Measurements from ENCODE around the gene UNC45B. TPM values are rescaled to one million over a fixed set of nuclear protein-coding genes. Genes with fewer than 3 reads are reported as not detected.

UNC45B gene
- polyA plus RNA-seq, 1 donor from 2014 or later, result not detected

- H3K4me3 ChIP-seq (ENCODE audit: low read length), result no peak overlapping the region
- TF ChIP-seq SMC3 (conservative IDR thresholded peaks at IDR 0.05; ENCODE audit: poor library complexity) (no peak), TAF1 (IDR thresholded peaks at IDR 0.05; ENCODE audit: low read depth) (no peak), CTCF (IDR thresholded peaks at IDR 0.05; ENCODE audit: poor library complexity, severe bottlenecking) (no peak), EZH2 (IDR thresholded peaks at IDR 0.05; ENCODE audit: borderline replicate concordance, insufficient read depth, low read length, poor library complexity, severe bottlenecking) (no peak), POLR2AphosphoS5 (IDR thresholded peaks at IDR 0.05) (no peak), RAD21 (conservative IDR thresholded peaks at IDR 0.05) (no peak), REST (IDR thresholded peaks at IDR 0.05; ENCODE audit: borderline replicate concordance) (no peak), MXI1 (conservative IDR thresholded peaks at IDR 0.05; ENCODE audit: poor library complexity, severe bottlenecking) (no peak), EP300 (conservative IDR thresholded peaks at IDR 0.05; ENCODE audit: poor library complexity, severe bottlenecking) (no peak)
- no peaks in the 10 kb centered on the region for H3K27me3 ChIP-seq (ENCODE audit: insufficient read depth, low read depth, low read length)
- H3K9me3 ChIP-seq (ENCODE audit: low read length), result no peaks in the 10 kb centered on the region
- no peak overlapping the region for H2AFZ ChIP-seq (ENCODE audit: low read depth, low read length)
- H3K36me3 ChIP-seq (ENCODE audit: insufficient read depth, low read length), result no peaks in the 10 kb centered on the region
- H3K27ac ChIP-seq (ENCODE audit: low read length), result no peak overlapping the region
- H3K9ac ChIP-seq (ENCODE audit: low read length), result no peak overlapping the region
- H3F3A ChIP-seq (ENCODE audit: insufficient read depth, low read length, poor library complexity, severe bottlenecking), result no peaks in the 10 kb centered on the region
- no peak overlapping the region for H3K4me2 ChIP-seq (ENCODE audit: low read length)
- no peaks in the 10 kb centered on the region for H3K9me2 ChIP-seq (ENCODE audit: insufficient read depth, low read length)
- no peaks in the 10 kb centered on the region for H3K79me2 ChIP-seq (replicated peaks; ENCODE audit: insufficient read depth, low read length)
- H4K20me1 ChIP-seq (ENCODE audit: insufficient read depth), result no peaks in the 10 kb centered on the region
Observed at GRCh38 chr17:35167666-35168065, 20.0 kb downstream of the UNC45B start.

- Histone ChIP-seq H3K27ac (ENCODE audit: low read length) (no peak overlapping the region), H2AFZ (ENCODE audit: low read depth, low read length) (no peak overlapping the region), H3K4me2 (ENCODE audit: low read length) (no peak overlapping the region), H3K36me3 (ENCODE audit: insufficient read depth, low read length) (no peaks in the 10 kb centered on the region), H4K20me1 (ENCODE audit: insufficient read depth) (no peaks in the 10 kb centered on the region), H3F3A (ENCODE audit: insufficient read depth, low read length, poor library complexity, severe bottlenecking) (no peaks in the 10 kb centered on the region), H3K27me3 (ENCODE audit: insufficient read depth, low read depth, low read length) (no peaks in the 10 kb centered on the region), H3K4me3 (ENCODE audit: low read length) (no peak overlapping the region), H3K9ac (ENCODE audit: low read length) (no peak overlapping the region), H3K9me2 (ENCODE audit: insufficient read depth, low read length) (no peaks in the 10 kb centered on the region), H3K9me3 (ENCODE audit: low read length) (no peaks in the 10 kb centered on the region), H3K79me2 (replicated peaks; ENCODE audit: insufficient read depth, low read length) (no peaks in the 10 kb centered on the region)
- TF ChIP-seq CTCF (IDR thresholded peaks at IDR 0.05; ENCODE audit: poor library complexity, severe bottlenecking), result no peak
- no peak for TF ChIP-seq MXI1 (conservative IDR thresholded peaks at IDR 0.05; ENCODE audit: poor library complexity, severe bottlenecking)
- TF ChIP-seq REST (IDR thresholded peaks at IDR 0.05; ENCODE audit: borderline replicate concordance), result no peak
- TF ChIP-seq EZH2 (IDR thresholded peaks at IDR 0.05; ENCODE audit: borderline replicate concordance, insufficient read depth, low read length, poor library complexity, severe bottlenecking), result no peak
- no peak for TF ChIP-seq POLR2AphosphoS5 (IDR thresholded peaks at IDR 0.05)
- TF ChIP-seq SMC3 (conservative IDR thresholded peaks at IDR 0.05; ENCODE audit: poor library complexity), result no peak
- TF ChIP-seq TAF1 (IDR thresholded peaks at IDR 0.05; ENCODE audit: low read depth), result no peak
- TF ChIP-seq EP300 (conservative IDR thresholded peaks at IDR 0.05; ENCODE audit: poor library complexity, severe bottlenecking), result no peak
- no peak for TF ChIP-seq RAD21 (conservative IDR thresholded peaks at IDR 0.05)
Observed at GRCh38 chr17:35169835-35170363, 22.3 kb downstream of the UNC45B start.
